Activated CD8-positive, alpha-beta memory T cell treated with anti-CD3 and anti-CD28 coated beads, Interleukin-2, amount 50 U/mL, for 24 hours (primary cell): Measurements from ENCODE around the gene TTLL9.
"Not testable (repeated sequence)": the region's sequence is repeated elsewhere in the genome, so short reads cannot be mapped to it uniquely, and the experiment has no call there.

Experiments
- DNase-seq: peaks from one replicate; pipeline ENCODE4 v3.0.0-alpha.2; 2020; ENCODE audit errors: extremely low read depth

The TTLL9 gene

DNA sequence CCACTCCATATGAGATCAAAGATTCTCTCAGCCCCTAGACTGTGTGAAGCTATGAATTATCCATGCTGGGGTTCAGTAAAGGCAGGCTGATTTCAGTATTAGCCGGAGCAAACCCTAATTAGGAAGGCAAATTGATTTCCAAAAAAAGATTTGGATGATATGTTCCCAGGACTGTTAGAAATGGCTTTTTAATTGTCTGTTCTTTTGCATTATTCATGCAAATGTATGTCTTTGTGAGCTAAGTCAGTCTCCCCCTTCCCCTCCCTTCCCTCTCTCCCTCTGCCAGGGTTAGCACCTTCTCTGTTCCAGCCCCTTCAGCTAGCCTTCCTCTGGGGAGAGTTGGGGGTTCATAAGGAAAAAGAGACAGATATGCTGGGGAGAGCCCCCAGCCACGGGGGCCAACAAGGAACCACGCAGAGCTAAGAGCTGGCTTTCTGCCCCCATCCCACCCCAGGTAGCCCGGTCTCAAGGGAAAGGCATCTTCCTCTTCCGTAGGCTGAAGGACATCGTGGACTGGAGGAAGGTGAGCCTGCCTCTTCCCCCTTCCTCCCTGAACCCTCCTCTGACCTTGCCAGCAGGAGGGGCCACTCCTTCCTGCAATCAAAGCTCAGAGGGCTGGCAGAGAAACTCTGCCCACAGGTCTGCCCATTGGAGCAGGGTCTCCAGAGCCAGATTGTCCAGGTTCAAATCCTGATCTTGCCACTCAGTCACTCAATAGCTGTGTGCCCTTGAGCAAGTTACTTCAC is 49.1 kb downstream of the TTLL9 start:
- no peak for DNase-seq

DNA sequence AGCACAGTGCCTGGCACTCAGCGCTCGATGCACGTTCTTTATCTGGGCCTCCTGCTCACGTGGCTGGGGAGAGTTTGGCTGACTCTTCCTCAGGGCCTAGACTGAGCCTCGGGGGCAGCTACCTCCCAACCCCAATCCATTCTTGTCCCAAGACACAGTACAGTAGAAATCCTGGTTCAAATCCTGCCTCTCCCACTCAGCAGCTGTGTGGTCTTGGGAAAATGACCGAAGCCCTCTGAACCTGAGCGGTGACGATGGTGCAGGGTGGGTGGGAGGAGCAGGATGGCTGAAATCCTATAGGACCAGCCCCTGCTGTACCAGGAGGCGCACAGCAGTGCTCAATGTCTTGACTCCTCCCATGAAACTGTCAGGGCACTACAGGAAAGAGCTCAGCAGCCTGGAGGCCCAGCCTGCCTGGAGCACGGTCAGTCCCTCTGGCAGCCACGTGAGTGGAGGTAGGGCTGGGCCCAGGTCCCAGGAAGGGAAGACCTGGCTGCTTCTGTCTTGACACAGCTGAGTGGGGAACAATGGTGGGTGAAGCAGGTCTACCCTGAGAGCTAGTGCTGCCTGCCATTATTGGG is 49.9 kb downstream of the TTLL9 start:
- no peak for DNase-seq

DNA sequence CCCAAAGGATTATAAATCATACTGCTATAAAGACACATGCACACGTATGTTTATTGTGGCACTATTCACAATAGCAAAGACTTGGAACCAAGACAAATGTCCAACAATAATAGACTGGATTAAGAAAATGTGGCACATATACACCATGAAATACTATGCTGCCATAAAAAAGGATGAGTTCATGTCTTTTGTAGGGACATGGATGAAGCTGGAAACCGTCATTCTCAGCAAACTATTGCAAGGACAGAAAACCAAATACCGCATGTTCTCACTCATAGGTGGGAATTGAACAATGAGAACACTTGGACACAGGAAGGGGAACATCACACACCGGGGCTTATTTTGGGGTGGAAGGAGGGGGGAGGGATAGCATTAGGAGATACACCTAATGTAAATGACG is 51.0 kb downstream of the TTLL9 start:
- DNase-seq, result not testable (repeated sequence)

DNA sequence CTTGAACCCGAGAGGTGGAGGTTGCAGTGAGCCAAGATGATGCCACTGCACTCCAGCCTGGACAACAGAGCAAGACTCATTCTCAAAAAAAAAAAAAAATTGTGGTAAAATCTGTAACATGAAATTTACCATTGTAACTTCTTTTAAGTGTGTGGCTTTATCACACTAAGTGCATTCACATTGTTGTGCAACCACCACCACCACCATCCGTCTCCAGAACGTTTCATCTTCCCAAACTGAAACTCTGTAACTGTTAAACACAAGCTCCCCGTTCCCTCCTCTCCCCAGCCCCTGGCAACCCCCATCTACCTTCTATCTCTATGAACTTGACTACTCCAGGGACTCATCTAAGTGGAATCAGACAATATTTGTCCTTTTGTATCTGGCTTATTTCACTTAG is 51.7 kb downstream of the TTLL9 start:
- DNase-seq, result no peak

DNA sequence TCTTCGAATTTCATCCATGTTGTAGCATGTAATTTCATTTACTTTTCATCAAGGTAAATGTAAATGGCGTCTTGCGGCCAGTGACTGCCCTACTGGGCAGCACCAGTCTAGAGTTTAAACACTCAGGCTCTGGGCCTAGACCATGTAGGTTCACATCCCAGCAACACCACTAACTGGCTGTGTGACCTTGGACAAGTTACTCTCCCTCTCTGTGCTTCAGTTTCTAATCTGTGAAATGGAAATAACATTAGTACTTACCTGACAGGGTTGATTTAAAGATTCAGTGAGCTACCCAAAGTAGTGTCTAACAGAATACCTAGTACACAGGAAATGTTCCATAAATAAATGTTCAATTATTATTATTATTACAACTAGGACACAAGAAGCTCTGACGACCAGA is 52.2 kb downstream of the TTLL9 start:
- DNase-seq, result no peak

DNA sequence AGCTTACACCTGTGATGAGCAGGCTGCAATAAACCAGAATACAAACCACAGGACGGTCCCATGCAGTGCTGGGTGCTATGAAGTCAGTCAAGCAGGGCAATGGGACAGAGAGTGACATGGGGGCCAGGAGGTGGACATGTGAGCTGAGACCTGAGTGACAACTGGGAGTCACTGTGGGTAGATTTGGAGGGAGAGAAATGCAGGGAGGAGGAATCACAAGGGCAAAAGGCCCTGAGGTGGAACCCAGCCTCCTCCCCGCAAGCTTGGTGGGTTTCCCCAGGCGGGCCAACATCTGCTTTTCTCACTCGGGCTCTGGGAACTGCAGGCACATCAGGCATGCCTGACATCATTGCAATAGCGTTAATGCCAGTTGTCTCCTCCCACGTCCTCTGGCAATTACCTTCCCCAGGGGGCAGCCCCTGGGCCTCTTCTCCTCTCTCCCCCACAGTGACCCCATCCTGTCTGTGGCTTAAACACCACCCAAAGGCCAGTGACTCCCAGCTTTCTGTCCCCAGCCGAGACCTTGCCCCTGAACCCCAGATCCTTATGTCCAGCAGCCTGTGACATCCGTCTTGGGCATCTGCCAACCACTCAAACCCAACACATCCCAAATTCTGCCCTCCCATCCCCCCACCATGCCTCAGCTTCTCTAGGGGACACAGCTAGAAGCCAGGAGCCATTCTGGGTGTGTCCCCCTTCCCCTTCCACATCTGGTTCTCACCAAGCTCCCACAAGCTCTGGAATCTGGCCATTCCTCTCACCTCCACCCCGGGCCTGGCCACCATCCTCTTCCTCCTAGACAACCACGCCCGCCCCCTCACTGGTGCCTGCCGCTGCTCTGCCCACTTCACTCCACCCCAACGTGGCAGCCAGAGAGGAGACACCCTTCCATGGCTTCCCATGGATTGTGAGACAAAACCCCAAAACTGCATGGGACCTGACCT is 53.2 kb downstream of the TTLL9 start:
- no peak for DNase-seq

DNA sequence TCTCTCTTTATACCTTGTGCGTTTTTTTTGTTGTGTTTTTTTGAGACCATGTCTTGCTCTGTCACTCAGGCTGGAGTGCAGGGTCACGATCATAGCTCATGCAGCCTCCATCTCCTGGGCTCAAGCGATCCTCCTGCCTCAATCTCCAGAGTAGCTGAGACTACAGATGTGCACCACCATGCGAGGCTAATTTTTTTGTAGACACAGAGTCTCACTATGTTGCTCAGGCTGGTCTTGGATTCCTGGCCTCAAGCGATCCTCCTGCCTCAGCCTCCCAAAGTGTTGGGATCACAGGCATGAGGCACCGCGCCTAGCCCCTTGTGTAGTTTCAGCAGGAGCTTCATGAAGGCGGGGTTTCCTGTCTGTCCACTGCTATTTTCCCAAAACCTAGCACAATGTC is 54.1 kb downstream of the TTLL9 start:
- DNase-seq, result no peak

DNA sequence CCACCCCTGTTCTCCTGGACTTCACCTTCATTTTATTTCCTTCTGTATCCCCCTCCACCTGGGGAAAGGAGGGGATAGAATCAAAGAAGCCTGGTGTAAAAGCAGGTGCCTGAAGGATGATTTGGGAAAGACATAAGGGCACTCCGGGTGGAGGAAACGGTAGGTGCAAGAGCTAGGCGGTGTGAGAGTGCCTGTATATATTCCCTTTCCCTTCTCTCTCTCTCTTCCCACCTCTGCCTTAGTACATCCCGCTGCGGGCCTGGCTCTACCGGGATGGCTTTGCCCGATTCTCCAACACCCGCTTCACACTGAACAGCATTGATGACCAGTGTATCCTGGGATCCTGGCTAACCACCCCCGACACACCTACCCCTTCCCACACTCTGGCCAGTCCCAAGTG is 55.2 kb downstream of the TTLL9 start:
- no peak for DNase-seq

DNA sequence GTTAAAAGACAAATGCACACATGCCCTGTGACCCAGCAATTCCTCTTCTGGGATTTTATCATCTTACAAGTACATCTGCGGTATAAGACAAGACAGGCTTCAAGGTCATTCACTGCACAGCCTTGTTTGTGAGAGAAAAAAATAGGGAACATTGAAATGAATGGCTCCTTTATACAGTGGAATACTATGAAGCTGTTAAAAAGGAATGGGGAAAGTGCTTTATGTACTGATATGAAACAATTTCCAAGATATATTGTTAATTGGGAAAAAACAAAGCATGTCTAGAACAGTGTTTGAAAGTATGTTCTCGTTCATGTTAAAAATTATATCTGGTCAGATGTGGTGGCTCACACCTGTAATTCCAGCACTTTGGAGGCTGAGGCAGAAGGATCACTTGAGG is 56.1 kb downstream of the TTLL9 start:
- DNase-seq, result no peak

DNA sequence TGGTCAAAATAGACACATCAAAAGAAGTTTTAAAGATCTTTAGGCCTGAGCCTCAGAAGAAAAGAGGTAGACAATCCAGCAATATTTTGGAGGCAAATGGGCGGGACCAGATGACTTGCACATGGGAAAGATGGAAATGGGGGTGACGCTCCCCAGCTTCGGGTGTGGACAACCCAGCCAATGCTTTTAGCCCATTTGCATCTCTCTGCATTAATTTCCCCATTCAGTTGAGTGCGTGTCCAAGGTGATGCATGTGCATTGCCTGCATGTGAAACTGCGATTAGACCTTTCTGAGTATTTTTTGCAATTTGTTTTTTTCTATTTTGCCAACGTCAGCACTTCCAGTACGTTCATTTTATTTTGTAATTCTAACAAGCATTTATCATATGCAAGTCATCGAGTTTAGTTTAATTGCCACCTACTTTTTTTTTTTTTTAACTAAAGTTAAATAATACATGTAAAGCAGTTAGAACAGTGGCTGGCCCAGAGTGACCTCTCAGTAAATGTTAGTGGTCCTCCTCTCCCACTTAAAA is 57.3 kb downstream of the TTLL9 start:
- no peak for DNase-seq

DNA sequence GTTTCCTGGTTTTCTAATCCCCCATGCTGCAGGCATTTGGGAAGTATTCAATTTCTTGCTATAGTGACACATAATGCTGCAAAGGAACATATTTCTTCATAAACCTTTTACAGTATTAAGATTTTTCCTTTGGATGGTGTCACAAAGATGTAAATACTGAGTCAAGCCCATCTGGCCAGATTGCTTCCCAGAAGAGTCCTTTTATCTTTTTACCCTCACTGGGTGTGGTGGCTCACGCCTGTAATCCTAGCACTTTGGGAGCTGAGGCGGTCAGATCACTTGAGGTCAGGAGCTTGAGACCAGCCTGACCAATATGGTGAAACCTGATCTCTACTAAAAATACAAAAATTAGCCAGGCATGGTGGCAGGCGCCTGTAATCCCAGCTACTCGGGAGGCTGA is 59.2 kb downstream of the TTLL9 start:
- not testable (repeated sequence) for DNase-seq

DNA sequence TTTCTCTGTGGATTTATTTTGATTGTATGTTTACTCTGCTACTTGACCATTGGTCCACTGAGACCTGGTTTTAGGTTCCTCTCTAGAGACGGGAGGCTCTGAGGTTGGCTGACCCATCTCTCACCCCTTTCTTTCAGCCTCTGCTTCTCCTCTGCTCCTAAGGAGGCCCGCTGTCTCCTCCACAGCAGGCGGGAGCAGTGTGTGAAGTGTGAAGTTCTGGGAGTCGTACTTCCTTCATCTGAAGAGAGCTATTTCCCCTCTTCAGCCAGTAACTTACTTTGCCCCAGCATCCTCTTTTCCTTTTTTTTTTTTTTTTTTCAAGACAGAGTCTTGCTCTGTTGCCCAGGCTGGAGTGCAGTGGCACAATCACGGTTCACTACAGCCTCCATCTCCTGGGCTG is 60.3 kb downstream of the TTLL9 start:
- DNase-seq, result no peak

DNA sequence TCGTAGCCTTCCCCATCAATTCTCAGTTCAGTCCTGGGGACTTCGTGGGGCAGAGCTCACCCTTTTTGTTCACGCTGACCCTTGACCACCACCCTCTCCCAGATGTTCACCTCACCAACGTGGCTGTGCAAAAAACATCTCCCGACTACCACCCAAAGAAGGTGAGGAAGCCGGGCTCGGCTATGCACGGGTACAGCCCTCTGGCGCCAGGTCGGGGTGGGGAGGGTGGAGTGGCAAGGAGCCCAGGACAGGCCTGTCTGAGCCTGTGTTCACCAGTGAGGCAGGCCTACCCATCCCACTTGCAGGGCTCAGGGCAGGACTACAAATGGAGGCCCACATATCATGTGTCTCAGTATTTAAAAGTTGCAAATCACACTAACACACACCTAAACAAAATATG is 63.3 kb downstream of the TTLL9 start:
- DNase-seq, result no peak

DNA sequence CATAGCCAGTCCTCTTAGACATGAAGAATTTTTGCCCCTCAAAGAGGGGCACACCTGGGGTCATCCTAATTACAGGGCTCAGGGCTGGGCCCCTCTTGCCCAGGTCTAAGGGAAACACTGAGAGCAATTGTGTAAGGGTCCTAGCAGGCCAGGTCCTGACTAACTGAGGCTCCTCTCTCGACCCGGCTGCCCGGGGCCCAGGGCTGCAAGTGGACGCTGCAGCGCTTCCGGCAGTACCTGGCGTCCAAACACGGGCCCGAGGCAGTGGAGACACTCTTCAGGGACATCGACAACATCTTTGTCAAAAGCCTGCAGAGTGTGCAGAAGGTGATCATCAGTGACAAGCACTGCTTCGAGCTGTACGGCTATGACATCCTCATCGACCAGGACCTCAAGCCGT is 64.1 kb downstream of the TTLL9 start:
- DNase-seq, result no peak

DNA sequence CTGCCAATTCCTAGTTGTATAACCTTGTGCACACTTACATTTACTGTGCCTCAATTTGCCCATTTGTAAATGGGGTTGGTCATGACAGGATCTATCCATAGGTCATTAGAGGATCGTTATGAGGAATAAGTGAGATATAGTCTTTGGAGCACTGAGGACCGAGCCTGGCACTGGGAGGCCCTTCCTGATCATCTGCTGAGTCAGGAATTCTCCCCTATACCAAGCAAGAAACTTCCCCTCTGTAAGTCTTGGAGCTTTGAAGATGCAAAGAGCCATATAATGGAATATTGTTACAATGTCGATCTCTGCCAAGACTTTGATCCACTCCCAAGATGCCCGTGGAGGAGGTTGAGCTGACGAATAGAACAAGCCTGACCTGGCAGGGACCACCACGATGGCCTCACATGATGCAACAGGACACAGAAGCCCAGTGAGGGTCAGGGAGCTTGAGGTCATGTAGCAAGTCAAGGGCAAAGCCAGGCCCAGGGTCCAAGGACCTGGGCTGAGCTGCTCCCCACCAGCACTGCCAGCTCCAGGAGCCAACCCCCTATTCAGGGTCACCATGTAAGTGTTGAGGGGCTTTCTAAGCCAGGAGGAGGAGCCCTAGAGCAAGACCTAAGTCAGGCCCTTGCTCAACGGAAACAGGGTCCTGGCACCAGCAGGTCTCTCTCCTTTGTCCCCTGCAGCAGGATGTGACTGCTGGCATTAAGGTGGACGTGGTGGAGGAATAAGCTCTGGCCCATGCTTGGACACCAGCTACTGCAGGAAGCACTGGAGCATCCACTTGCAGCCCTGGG is 64.7 kb downstream of the TTLL9 start:
- DNase-seq, result no peak

DNA sequence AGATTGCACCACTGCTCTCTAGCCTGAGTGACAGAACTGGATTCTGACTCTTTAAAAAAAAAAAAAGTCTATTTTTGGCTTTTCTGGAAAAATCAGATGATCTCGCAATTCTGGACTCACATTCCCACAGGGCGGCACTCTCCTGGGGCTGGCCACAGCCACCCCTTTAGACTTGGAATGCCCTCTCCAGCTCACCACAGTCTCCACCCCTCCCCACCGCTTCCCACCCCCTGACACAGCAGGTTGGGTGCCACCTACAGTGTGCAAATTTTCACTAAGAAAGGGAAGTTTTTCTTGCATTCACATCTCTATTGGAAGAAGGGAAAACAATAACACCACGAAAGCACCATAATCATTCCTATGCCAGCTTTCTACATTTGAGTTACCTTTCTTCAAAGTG is 66.0 kb downstream of the TTLL9 start:
- no peak for DNase-seq

DNA sequence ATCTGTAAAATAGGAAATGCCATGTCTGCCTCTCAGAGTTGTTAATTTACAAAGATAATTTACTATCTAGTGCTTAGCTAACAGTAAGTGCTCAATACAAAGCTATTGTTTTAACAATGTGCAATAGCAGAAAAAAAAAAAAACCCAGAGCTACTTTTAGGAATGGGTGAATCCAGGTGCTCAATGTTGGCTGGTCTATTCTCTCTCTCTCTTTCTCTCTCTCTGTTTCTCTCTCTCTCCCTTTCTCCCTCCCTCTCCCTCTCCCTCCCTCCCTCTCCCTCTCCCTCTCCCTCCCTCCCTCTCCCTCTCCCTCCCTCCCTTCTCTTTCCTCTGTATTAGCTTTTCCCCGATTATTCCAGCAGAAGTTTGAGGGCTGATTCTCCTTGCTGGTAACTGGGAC is 67.4 kb downstream of the TTLL9 start:
- no peak for DNase-seq

DNA sequence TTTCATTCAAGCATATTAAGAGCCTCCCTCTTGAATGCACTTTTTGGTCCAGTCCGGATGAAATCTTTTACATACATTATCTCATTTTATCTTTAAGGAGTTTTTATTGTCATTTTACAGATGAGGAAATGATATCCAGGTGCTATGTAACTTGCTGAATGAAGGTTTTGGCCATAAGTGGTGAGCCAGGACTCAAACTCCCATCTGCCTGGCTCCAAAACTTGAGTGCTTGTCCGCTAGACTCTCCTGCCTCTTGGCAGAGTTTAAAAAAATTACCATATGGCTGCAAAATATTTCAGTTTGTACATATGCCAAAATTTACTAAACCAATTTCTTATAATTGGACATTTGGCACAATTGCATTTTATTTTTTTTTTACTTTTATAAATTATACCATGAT is 69.2 kb downstream of the TTLL9 start:
- DNase-seq, result no peak

DNA sequence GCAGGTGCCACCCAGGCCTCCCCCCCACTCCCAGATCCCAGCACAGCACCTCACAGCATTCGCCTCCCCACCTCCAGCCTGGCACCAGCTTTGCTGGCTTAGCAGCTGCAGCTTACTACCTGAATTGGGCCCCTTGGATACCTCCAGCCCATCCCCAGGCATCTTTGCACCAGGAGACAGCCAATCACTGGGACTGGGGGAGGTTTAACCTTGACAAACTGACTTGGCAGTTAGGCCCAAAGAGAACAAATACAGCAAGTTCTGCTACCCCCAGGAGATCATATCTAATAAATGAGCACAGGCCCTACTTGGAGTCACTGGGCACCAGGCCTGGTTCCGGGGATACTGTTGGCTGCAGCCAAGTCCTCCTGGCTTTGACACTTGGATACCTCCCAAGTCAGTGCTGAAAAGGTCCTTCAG is 72.6 kb downstream of the TTLL9 start:
- DNase-seq, result no peak

DNA sequence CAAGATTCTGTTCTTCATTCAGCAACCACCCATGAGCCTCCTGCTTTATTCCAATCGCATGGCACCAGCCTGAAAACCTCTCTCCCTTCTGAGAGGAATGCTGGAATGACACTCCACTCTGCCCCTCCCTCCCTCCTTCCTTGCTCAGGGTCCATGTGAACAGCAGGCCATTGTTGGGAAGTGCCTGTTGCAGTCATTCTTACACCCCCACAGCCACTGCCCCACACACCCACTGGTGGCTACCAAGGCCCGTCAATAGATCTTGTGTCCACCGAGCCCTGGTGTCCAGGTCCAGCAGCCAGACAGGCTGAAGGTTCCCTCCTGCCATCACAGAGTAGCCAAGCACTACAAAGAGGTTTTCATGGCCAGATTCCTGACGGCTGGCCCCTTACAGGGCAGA is 74.9 kb downstream of the TTLL9 start:
- DNase-seq, result no peak

DNA sequence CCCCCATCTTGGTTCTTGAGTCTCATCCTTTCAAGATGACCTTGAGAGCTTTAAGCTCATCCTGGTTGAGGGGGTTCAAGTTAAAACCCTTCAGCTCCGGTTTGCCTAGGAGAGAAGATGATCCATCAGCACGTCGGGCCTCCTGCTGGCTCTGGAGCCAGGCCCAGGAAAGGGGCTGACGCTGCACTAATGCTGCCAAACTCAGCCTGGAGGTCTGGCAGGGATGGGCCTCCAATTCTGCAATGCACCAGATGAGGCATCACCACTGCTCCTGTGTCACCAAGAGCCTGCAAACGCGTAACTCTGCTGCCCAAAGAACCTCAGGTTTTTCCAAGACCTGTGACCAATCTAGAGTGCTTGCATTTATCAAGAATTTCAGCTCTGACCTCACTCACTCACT is 75.4 kb downstream of the TTLL9 start:
- DNase-seq, result no peak

DNA sequence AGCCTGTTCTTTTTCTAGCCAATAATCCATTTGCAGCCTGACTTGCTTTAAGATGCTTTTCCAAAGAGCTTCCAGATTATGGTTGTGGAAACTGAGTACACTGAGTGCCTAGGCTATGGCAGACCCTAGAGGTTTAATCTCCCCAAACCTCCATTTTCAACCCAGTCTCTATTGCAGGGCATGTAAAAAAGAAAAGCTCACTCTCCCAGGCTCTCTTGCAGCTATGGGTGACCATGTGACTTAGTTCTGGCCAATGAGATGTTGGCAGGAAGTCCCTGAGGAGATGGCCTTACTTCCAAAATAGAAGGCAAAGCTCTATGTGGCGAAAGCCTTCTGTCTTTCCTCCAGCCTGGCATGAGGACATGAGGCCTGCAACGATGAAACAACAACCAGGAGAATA is 77.6 kb downstream of the TTLL9 start:
- DNase-seq, result no peak
